ENCODE results near the gene SCYGR5. TPM values are rescaled to one million over a fixed set of nuclear protein-coding genes. Genes with fewer than 3 reads are reported as not detected.

SCYGR5 gene
- total RNA-seq, 2 donors from 2014 or later: not detected

GRCh38 chr2:227657199-227657845 lies 9.3 kb upstream of the SCYGR5 start:
- ATAC-seq (no peak), DNase-seq (no peak)
- no peaks in the 10 kb centered on the region for H3K4me1 ChIP-seq
- intact Hi-C loops (cut with DNase I): no loop called here
- H3K27ac ChIP-seq: no peak overlapping the region
- 72 to 77% methylated on average over 8 of the region's 8 CpGs for WGBS, 2 donors
- H3K4me3 ChIP-seq: no peak overlapping the region
- H3K36me3 ChIP-seq (replicated peaks in 1 of 2; ENCODE audit: insufficient read depth in 1 of 2, low read depth in 2 of 2): no peaks in the 10 kb centered on the region
- TF ChIP-seq POLR2A (IDR thresholded peaks at IDR 0.05) (no peak), CTCF (IDR thresholded peaks at IDR 0.05) (no peak)
- H3K27me3 ChIP-seq: no peaks in the 10 kb centered on the region
- no peaks in the 10 kb centered on the region for H3K9me3 ChIP-seq

- WGBS, 2 donors: 33 to 40% methylated on average over 7 of the region's 7 CpGs
- ATAC-seq (no peak), DNase-seq (no peak)
- no peaks in the 10 kb centered on the region for H3K4me1 ChIP-seq
- TF ChIP-seq POLR2A (IDR thresholded peaks at IDR 0.05) (no peak), CTCF (IDR thresholded peaks at IDR 0.05) (no peak)
- no peaks in the 10 kb centered on the region for H3K27me3 ChIP-seq
- H3K36me3 ChIP-seq (replicated peaks in 1 of 2; ENCODE audit: insufficient read depth in 1 of 2, low read depth in 2 of 2): no peaks in the 10 kb centered on the region
- no peaks in the 10 kb centered on the region for H3K9me3 ChIP-seq
- no peak overlapping the region for H3K4me3 ChIP-seq
- no peak overlapping the region for H3K27ac ChIP-seq
- intact Hi-C loops (cut with DNase I): loop anchor here (10.0 kb wide), 1 partner anchor 94 kb away; no protein-coding TSS in a partner anchor
Measured at GRCh38 chr2:227661025-227661649, 5.5 kb upstream of the SCYGR5 start.

DNA sequence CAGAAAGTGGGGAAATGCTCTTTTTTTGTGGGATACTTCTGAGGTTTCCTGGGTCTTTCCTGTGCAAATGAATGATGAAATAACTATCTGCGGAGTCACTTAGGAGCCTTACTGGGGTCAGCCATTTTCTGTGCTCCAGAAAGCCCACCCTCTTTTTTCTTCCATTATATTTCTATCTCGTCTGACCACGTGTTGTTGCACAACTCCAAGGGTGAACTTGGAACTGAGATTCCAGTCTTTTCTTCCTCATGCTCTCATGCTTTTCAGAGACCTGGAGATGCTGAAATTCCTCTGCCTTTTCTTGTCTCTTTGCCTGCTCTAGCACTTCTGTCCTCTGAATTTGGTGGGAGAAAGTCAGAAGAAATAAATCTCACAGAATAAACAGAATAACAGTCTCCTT lies 4.8 kb upstream of the SCYGR5 start:
- H3K4me3 ChIP-seq: no peak overlapping the region
- H3K27me3 ChIP-seq: no peaks in the 10 kb centered on the region
- intact Hi-C loops (cut with DNase I): loop anchor here (10.0 kb wide), 1 partner anchor 93 kb away; no protein-coding TSS in a partner anchor
- no peaks in the 10 kb centered on the region for H3K4me1 ChIP-seq
- no peaks in the 10 kb centered on the region for H3K9me3 ChIP-seq
- ATAC-seq: no peak
- TF ChIP-seq CTCF (IDR thresholded peaks at IDR 0.05) (no peak), POLR2A (IDR thresholded peaks at IDR 0.05) (no peak)
- H3K36me3 ChIP-seq (replicated peaks in 1 of 2; ENCODE audit: insufficient read depth in 1 of 2, low read depth in 2 of 2): no peaks in the 10 kb centered on the region
- no peak for DNase-seq
- 25 to 38% methylated on average over 3 of the region's 3 CpGs for WGBS, 2 donors
- no peak overlapping the region for H3K27ac ChIP-seq

DNA sequence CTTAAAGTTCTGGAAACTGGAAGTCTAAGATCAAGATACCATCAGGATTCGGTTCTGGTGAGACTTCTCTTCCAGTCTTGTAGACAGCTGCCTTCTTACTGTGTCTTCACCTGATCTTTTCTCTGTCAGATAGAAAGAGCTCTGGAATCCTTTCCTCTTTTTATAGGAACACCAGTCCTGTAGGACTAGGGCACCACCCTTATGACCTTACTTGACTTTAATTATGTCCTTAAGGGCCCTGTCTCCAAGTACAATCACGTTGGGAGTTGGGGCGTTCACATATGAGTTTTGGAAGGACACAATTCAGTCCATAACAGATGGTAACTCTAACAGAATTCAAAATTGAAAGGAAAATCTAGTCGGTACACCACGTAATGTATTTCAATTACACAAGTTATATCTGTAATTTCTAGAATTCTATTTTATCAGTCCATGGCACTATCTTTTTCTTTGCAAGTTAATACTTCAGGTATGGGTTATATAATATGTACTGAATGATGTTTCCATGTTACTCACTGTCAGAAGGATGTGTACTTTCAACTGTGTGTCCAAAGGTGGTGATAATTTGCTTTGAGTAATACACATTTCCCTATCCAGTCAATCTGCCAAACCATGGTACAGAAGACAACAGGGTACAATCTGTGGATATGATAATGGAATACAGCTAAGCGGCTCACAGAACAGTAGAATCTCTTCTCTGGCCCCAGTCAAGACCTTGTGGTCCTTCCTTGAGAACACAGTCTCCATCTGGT lies 1.2 kb upstream of the SCYGR5 start:
- Histone ChIP-seq H3K36me3 (replicated peaks in 1 of 2; ENCODE audit: insufficient read depth in 1 of 2, low read depth in 2 of 2) (no peaks in the 10 kb centered on the region), H3K9me3 (no peaks in the 10 kb centered on the region), H3K4me1 (no peaks in the 10 kb centered on the region), H3K4me3 (no peak overlapping the region), H3K27me3 (no peaks in the 10 kb centered on the region), H3K27ac (no peak overlapping the region)
- DNase-seq (no peak), ATAC-seq (no peak)
- WGBS, 2 donors: 69 to 70% methylated on average over 6 of the region's 6 CpGs
- intact Hi-C loops (cut with DNase I): loop anchor here (10.0 kb wide), 1 partner anchor 89 kb away; no protein-coding TSS in a partner anchor
- TF ChIP-seq CTCF (IDR thresholded peaks at IDR 0.05) (no peak), POLR2A (IDR thresholded peaks at IDR 0.05) (no peak)

Data from body of pancreas (tissue), 4 donors.